GM19023 (cell line): Measurements from ENCODE around the gene TSBP1.

Source experiments
- ATAC-seq: cut with Tn5 transposase; IDR thresholded peaks from one replicate; pipeline ENCODE4 v1.9.1; 2021; ENCODE audit warnings: mild to moderate bottlenecking, moderate library complexity; ENCODE audit not compliant: unreplicated experiment

Gene TSBP1

DNA sequence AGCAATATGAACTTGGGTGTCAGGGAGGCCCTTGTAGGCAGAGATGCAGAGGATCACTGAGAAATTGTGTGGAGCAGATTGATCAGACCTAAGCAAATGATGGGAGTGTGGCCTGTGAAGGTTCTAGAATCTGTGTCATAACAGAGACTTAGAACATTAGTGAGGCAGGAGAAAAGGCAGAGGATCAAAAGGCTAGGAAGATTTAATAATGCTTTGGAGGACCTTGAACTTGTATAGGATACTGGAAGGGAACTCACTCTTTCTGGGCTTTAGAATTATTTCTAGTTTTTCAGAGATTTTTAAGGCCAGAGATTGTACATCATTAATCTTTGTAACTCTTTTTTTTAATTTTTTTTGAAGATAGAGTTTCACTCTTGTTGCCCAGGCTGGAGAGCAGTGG, at the start of gene TSBP1:
TSS of gene TSBP1 (minus strand) at position 101 of the 400 bp plus-strand sequence. CDS start 197 bp downstream, outside the sequence.
- ATAC-seq: no peak

DNA sequence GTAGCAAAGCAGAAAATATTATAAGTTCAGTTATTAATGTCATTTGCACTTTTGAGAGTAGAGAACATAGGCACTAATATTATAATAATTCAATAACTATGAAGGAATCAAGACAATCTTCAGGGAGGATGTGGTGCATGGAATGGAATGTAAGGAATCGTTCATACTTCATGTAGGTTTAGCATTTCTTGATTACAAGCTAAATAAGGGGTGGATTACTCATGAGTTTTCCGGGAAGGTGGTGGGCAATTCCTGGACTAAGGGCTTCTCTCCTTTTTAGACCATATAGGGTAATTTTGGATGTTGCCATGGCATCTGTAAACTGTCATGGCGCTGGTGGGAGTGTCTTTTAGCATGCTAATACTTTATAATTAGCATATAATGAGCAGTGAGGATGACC, 44.3 kb upstream of the TSBP1 start:
- ATAC-seq: no peak

DNA sequence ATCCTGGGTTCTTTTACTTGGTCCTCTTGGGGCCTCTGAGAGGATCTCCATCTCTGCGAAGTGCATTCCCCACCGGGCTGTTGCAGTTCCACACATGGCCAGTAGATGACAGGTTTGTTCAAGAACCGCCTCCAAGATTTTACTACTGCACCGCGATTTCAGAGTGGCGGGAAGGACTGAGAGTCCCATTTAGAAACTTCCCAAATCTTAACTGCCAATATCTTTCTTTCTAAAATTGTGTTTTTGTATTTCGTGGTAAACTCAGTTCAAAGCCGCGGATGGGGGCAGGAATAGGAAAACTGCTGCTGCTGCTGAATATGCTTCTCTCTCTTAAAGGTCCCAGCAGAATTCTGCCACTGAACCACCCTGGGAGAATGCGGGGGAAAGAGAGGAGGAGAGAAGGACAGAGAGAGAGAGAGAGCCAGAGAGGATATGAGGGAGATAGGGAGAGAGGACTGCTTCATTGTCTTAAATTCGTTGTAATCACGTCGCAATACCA, 43.9 kb upstream of the TSBP1 start:
- no peak for ATAC-seq

DNA sequence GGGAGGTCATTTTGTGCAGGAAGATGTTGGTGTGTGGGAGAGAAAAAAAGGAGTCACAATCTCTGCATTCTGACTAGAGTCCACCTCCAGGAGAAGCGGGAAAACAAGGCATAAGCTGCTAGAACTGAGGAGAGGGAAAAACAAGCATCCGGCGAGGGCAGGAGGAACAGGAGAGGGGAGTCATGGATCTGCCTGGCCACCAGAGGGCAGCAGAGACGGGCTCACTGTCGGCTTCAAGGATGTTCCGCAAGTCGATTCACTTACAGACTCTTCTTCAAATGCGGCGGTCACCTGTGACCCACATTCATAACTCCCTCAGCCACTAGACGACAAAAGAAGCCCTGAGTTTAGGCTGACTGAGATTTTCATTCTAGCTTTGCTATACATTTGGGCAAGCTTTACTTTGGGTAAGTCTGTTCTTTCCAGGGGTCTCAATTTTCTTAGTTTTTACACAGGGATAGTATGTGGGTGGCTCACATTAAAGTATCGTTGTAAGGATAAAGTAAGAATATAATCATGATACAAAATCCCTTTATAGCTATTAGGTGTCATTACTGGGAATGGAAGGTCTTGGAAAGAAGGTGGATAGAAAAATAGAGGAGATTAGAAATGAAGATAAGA, 41.8 kb upstream of the TSBP1 start:
- no peak for ATAC-seq

DNA sequence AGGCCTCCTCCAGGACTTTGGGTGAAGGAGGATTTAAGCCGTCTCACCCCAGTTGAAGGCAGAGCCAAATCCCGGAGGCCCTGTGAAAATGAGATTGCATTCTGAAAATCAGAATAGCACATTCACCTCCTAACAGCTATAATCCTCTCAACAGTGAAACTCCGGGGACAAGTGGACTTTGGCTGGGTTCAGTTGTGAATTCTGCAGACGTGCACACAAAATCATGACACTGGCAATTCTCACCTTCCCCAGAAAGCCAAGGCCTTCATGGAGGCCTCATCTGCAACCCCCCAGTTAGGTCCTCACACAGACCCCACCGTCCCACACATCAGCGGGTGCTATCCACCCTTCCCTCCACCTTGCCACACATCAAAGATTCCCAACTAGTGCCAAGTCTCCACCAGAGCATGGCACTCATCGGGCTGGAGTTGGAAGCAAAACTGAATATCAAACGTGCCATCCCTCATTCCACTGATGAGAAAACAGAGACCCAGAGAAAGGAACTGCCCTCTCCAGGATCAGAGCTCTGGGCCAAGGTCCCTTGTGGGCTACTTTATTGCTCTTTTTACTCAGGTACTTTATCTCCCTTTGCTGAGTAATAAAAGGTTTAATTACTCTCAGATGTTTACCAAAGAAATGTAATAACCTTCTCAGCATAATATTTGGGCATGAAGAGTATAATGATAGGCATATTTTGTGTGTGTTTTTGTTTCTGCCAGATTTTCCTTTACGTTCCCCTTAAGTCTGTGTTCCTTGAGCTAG, 40.0 kb upstream of the TSBP1 start:
- no peak for ATAC-seq

DNA sequence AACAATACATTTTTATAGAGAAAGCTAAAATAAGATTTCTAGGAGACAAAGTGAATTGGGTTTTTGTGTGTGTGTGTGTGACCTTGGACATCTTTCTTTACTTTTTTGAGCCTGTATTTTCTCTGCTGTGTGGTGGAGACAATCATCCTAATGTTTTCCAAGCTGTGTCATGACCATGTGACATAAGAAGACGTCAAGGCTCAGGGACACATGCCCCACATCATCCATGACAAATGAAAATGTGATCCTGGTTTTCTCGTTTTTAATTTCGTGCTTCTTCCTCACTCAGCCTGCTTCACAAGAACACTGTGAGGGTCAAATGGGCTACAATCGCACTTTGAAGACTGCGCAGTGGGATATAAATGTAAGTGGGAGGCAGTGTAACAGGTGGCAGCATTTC, 39.2 kb upstream of the TSBP1 start:
- no peak for ATAC-seq

DNA sequence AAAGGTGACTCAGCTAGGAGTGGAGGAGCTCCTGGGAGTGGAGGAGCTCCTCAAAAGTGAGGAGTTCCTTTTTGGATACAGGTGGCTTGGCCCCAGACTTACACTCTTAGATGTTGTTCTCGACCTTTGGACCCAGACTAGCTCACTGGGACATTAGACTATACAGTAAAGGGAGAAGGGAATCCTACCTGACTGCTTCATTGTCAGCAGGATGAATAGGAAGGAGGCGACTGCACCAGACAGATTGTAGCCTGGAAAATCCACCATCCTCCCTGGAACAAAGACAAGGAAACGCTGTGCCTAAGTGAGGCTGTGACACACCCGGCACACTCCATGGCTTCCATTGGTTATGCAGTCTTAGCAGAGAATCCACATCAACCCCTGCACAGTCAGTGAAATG, 35.2 kb upstream of the TSBP1 start, which contains the start of gene BTNL2:
TSS of gene BTNL2 (minus strand) at position 325 of the 400 bp plus-strand sequence. CDS start at position 267, 58 bp downstream.
- no peak for ATAC-seq

GRCh38 chr6:32406197-32406596, 34.5 kb upstream of the TSBP1 start:
- ATAC-seq: no peak

DNA sequence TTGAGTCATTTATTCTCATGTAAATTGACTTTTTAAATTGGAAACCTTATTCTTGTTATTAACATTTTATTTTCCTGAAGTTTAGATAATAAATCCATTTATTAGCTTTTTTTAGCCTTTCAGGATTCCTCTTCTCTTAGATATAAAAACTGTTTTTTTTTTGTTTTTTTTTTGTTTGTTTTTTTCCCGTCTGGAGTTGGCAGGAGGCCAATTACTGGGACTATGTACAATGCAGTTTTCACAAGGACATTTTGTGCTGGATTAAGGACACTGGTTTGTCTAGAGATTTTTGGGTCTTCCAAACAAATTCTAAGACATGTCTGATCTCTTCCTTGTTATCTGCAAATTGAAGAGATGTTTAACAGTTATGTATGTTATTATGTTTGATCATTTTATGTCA, 34.0 kb upstream of the TSBP1 start:
- no peak for ATAC-seq

DNA sequence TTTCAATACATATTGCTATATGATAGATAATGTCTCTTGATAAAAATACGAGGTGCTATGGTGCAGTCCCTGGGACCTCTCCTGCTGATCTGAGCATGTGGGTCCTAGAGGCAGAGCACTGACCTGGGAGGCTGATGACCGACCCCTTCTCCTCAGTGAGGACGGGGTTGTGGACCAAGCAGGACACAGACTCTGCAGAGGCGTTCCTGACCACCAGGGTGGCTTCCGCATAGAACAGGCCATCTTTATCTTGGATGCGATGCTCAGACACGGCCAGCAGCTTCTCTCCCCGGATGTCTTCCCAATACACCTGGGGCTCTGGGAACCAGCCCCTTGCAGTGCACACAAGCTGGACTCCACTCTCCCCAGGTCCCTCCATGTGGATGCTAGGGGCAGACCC, 31.1 kb upstream of the TSBP1 start:
- ATAC-seq: no peak

GRCh38 chr6:32401284-32401963, 29.7 kb upstream of the TSBP1 start:
- no peak for ATAC-seq

GRCh38 chr6:32397252-32397920, 25.7 kb upstream of the TSBP1 start:
- ATAC-seq: peak; percentile 79

GRCh38 chr6:32396028-32396427, 24.3 kb upstream of the TSBP1 start:
- ATAC-seq: no peak

DNA sequence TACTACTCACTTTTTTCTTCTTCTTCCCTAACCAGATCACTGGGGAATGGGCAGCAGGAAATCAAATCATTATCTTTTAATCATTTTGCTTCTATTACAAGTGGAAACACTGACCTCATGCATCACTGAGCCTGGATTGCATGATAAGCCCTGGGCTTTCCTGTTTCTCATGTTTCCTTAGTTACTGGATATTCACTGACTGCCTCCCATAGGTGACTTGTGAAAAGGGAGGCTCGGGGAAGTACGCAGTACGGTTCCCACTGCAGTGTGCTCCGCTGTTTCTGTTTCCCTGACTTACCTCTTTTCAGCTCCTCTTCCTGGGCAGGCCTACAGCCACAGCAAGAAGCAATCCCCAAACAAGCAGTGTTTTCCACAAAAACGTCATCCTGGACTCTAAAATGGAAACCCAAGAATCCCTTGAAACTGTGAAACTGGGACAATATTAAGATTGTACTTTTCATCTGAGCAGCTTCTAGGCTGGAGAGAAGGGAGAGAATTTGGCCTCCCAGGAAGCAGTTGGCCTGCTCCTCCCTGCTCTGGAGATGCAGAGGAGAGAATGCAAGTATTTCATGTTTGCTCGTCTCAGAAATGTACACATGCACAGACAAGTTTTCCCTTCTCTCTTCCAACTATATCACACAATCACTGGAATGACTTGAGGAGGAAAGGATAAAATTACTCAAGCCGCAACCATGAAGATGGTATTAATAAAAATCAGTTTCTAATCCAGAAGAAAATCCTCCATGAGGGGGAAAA, 22.1 kb upstream of the TSBP1 start:
- ATAC-seq: no peak

DNA sequence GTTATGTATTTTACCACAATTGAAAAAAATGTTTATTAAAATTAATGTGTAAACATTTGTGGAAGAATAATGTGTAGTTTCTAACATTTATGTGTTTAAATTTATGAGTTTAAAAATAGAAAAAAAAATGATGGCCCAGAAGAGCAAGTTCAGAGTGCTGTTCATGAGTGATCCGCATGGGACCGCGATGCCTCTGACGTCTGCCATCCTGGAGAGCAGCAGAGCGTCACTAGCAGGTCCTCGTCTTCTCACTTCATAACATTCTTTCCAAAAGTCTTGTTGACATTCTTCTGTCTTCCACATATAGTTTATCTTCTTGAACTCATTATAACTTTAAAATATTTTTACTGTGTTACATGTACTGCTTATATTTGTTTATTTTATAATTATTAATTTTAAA, 19.8 kb upstream of the TSBP1 start:
- ATAC-seq: no peak

DNA sequence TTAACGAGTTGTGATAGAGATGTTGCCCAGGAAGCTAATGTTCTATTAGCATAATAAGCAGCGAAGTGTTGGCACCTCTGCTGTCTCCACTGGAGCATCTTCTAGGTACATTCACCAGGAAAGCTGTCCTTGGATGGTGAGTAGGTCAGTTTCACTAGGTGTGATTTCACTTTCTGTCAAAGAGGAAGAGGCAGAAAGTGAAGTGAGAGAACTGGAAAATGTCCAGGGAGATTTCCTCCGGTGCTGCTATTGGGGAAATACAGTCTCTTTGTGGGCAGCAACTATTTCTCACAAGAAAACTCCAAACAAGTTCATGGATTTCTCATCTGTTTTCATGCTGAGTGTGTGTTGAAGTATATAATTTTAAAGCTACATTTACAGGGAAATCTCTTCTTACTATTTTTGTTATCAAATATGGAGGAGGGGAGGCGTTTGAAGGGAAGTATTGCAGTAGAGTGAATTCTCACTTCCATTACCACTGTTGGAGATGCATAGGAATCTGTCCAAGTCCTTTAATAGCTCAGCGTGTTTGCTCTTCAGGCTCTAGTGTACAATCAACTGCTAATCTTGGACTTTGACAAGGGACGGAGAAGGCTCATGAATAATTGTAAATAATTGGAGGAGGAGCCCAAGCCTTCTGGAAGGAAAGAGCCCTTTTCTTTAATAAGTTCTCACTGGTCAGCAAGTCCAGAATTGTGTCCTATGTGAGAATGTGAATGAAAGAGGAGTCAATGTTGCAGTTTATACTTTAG, 16.1 kb upstream of the TSBP1 start:
- ATAC-seq: no peak

GRCh38 chr6:32386040-32386439, 14.3 kb upstream of the TSBP1 start:
- no peak for ATAC-seq

- no peak for ATAC-seq
Measured at GRCh38 chr6:32382757-32383420, 11.2 kb upstream of the TSBP1 start.

DNA sequence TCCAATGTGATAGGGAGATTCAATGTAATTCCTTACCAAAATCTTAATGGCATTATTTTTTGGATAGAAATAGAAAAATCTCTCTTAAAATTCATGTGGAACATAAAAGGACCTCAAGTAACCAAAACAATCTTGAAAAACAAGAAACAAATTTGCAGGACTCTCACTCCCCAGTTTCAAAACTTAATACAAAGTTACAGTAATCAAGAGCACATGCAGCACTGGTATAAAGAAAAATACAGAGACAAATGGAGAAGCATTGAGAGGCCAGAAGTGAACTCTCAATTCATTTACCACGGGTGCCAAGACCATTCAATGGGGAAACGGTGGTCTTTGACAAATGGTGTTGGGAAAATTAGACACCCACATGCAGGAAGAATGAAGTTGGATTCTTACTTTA, 7.8 kb upstream of the TSBP1 start:
- ATAC-seq: no peak
